HepG2 (cell line): ENCODE measurements around the gene MTG1. TPM values are rescaled to one million over a fixed set of nuclear protein-coding genes. Genes with fewer than 3 reads are reported as not detected.
A peak's percentile ranks its signal among the peaks of the same experiment; 100 is the strongest.

Experiments used
- ARID2 ChIP-seq: sonication (generic); formaldehyde crosslinking; IDR thresholded peaks from 2 replicates; pipeline ENCODE4 v1.8.1; 2022; ENCODE audit warnings: mild to moderate bottlenecking, missing genetic modification reagents, borderline replicate concordance
- KAT8 ChIP-seq: IDR thresholded peaks from 2 replicates; pipeline ENCODE4 v1.6.1; 2016; ENCODE audit warnings: missing genetic modification reagents, missing compliant biosample characterization
- MTERF4 ChIP-seq: sonication (generic); formaldehyde crosslinking; IDR thresholded peaks from 2 replicates; pipeline ENCODE4 v1.8.0; 2023; ENCODE audit warnings: mild to moderate bottlenecking, missing genetic modification reagents
- PHF20 ChIP-seq: sonication (generic); formaldehyde crosslinking; IDR thresholded peaks from 2 replicates; pipeline ENCODE4 v1.5.0; 2020; ENCODE audit warnings: mild to moderate bottlenecking, missing genetic modification reagents
- ZBTB40 ChIP-seq, 2 experiments: fragments of 450-650 bp in 1 of 2; sonication (generic) in 1 of 2; formaldehyde crosslinking in 1 of 2; IDR thresholded peaks; 2 replicates each; pipeline versions ENCODE4 v1.6.1 to v1.8.0; 2016 to 2022; ENCODE audit warnings: antibody characterized with exemption in 1 of 2, mild to moderate bottlenecking in 1 of 2, missing genetic modification reagents in 1 of 2
- ZNF329 ChIP-seq: sonication (generic); formaldehyde crosslinking; IDR thresholded peaks from 2 replicates; pipeline ENCODE4 v1.9.0; 2021; ENCODE audit warnings: low read depth, mild to moderate bottlenecking, missing genetic modification reagents
- polyA plus RNA-seq, 8 experiments: library from polyadenylated mRNA; depleted of rRNA in 3 of 8; stranded (reverse) in 7 of 8; unstranded in 1 of 8; fragments of >200 nt; fragmentation: Illumina TruSeq in 4 of 8; extraction: Trizol in 4 of 8; gene quantifications; 2 replicates each; pipeline versions ENCODE4 v1.2.1 to v1.2.3, GENCODE V29; 2011 to 2016; ENCODE audit warnings: low read depth in 4 of 8, missing spikeins in 1 of 8, mixed read lengths in 1 of 8; ENCODE audit not compliant: insufficient read depth in 1 of 8
- total RNA-seq, 5 experiments: library from RNA; depleted of rRNA; stranded (reverse); fragments of >200 nt; fragmentation: Illumina TruSeq; extraction: Trizol; gene quantifications; 2 replicates each; pipeline ENCODE4 v1.2.3, GENCODE V29; 2016; ENCODE audit warnings: low read depth in 1 of 5

MTG1 gene
- total and polyA plus RNA-seq, 2 of the 13 experiments (the other 11 are each of a cell fraction or from before 2014, with no cell fraction given) = 42.0 to 103 TPM

GRCh38 chr10:133388236-133388972 is 5.6 kb upstream of the MTG1 start (continued):
- TF ChIP-seq KAT8 (CRISPR knock-in tag) = peak; percentile 71
- no peak for TF ChIP-seq ZNF329
- TF ChIP-seq MTERF4 (CRISPR knock-in tag) = no peak
- peak; percentile 58 for TF ChIP-seq PHF20
- TF ChIP-seq ZBTB40 (IDR thresholded peaks at IDR 0.05) = no peak
- TF ChIP-seq ZBTB40 (CRISPR knock-in tag; IDR thresholded peaks at IDR 0.05) = no peak
- TF ChIP-seq ARID2 (CRISPR knock-in tag) = no peak
